ENCODE measurements around the gene STK32C.

Gene STK32C

GRCh38 chr10:132170561-132171361, 137.0 kb downstream of the STK32C start:
- DNase-seq (ENCODE audit: low read depth): no peak
- TF ChIP-seq CTCF (IDR thresholded peaks at IDR 0.05; ENCODE audit: insufficient read depth, low read depth, low read length, missing control alignments): no peak

DNA sequence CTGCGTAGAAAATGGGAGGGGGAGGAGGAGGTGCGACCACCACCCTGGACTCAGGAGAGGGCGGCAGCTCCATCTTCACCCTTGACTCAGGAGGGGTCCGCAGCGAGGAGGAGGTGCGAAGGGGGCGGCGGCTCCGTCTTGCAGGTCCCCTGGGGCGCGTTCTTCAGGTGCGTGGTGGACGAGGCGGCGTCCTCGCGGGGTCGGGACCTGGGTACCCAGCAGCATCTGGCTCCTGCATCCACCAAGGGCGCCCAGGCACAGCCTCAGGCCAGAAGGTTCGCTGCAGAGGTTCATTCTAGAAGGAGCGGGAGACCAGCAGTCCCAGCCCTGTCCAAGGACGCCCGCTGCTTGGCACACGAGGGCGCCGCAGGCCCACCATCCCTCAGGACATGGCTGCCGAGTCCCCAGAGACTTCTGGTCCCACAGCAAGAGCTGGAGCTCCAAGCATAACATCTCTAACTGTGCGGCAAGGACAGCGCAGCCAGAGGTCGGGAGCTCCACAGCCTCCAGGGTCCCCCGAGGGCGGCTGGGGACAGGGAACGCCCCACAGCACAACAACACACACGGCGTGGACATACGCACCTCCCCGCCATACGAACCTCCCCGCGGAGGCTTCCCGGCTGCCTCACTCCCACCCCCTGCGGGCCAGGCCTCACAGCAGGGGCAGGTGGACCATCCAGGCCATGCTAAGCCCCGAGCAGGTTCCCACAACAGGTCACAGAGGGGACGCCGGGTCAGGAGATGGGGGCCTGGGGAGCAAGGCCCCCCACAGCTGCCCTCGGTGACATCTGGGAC, 137.8 kb downstream of the STK32C start:
- TF ChIP-seq CTCF (IDR thresholded peaks at IDR 0.05; ENCODE audit: insufficient read depth, low read depth, low read length, missing control alignments): no peak
- H3K4me3 ChIP-seq (ENCODE audit: low read depth, low read length): no peak overlapping the region
- DNase-seq (ENCODE audit: low read depth): no peak

More at GRCh38 chr10:132170561-132171361, 137.0 kb downstream of the STK32C start:
- no peak overlapping the region for H3K4me3 ChIP-seq (ENCODE audit: low read depth, low read length)

GRCh38 chr10:132169031-132169765, 138.6 kb downstream of the STK32C start:
- H3K4me3 ChIP-seq (ENCODE audit: low read depth, low read length): no peak overlapping the region
- DNase-seq (ENCODE audit: low read depth): no peak
- no peak for TF ChIP-seq CTCF (IDR thresholded peaks at IDR 0.05; ENCODE audit: insufficient read depth, low read depth, low read length, missing control alignments)

- no peak overlapping the region for H3K4me3 ChIP-seq (ENCODE audit: low read depth, low read length)
- no peak for TF ChIP-seq CTCF (IDR thresholded peaks at IDR 0.05; ENCODE audit: insufficient read depth, low read depth, low read length, missing control alignments)
Observed at GRCh38 chr10:132168571-132169030, 139.1 kb downstream of the STK32C start.

DNA sequence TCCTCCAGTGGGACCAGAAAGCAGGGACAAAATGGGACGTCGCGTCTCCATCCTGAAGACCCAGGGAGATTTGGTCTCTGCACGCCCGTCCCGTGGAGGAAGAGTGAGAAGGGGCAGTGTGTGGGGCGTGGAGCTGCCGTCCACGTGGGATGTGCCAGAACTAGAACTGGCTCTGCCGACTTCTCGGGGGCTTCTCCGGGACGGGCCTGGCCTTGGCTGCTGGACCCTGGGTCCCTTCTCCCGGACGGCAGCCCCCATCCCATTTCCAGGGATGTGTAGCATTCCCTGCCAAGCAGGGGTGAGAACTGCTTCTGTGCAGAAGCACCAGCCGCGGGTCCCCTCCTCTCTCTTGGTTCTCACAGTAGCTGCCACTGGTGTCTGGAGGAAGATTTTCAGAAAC, 139.8 kb downstream of the STK32C start:
- TF ChIP-seq CTCF (IDR thresholded peaks at IDR 0.05; ENCODE audit: insufficient read depth, low read depth, low read length, missing control alignments): no peak
- DNase-seq (ENCODE audit: low read depth): no peak
- no peak overlapping the region for H3K4me3 ChIP-seq (ENCODE audit: low read depth, low read length)

More at GRCh38 chr10:132168571-132169030, 139.1 kb downstream of the STK32C start:
- DNase-seq (ENCODE audit: low read depth): no peak

- H3K4me3 ChIP-seq (ENCODE audit: low read depth, low read length): no peak overlapping the region
- no peak for DNase-seq (ENCODE audit: low read depth)
- no peak for TF ChIP-seq CTCF (IDR thresholded peaks at IDR 0.05; ENCODE audit: insufficient read depth, low read depth, low read length, missing control alignments)
Observed at GRCh38 chr10:132167041-132167674, 140.6 kb downstream of the STK32C start.

All from GM12865 (cell line).